ENCODE measurements around the gene CENPO. TPM values are rescaled to one million over a fixed set of nuclear protein-coding genes. Genes with fewer than 3 reads are reported as not detected.
"Not testable (repeated sequence)": the region's sequence is repeated elsewhere in the genome, so short reads cannot be mapped to it uniquely, and the experiment has no call there.

Gene CENPO
- total RNA-seq, 1 experiment from 2014 or later = 29.5 TPM

DNA sequence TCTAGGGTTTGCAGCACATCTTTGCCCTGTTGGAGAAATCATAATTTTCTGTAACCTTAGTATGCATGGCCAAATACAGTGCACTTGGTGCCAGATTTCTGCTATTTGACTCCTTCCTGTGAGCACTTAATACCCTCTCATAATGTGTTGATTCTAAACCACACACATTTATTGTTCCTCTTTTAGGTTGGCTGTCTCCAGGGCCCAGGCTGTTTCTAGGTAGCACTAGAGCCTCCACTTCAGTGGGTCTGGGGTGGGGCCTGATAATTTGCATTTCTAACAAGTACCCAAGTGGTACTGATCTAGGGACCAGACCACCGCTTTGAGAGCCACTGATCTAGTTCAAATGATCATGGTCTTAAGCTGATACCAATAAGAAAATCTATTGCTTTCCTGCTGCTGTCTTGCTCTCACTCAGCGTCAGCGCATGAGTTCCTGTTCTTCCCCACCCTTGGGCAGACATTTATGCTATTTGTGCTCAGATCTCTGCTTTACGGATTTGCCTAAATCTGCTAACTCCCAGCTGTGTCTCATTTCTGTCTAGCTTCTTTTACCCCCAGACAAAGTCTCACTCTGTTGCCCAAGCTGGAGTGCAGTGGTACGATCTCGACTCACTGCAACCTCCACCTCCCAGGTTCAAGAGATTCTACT, 7.4 kb upstream of the CENPO start:
- in situ Hi-C loops (cut with HindIII; ENCODE audit: low sequenced_read_pairs) = no loop called here
- no peak for DNase-seq (ENCODE audit: low spot score)

GRCh38 chr2:24787532-24787931, 5.7 kb upstream of the CENPO start:
- in situ Hi-C loops (cut with HindIII; ENCODE audit: low sequenced_read_pairs) = no loop called here
- DNase-seq (ENCODE audit: low spot score) = no peak

DNA sequence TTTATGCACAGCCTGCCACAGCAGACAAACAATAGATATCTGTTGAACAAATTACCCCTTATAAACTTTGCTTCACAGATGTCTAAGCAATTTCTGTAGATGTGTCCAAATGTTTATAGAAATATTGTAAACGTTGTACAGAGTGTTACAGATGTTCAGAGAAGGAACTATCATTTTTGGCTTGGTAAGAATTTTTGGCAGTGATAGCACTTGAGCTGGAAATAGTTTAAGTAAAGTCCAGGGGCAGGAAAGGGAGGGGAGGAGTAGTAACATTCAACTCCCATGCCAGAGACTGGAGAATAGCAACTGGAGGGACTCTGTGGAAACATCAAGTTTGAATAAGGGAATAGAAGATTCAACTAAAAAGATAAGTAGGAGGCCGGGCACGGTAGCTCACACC, 4.4 kb upstream of the CENPO start:
- DNase-seq (ENCODE audit: low spot score) = no peak
- in situ Hi-C loops (cut with HindIII; ENCODE audit: low sequenced_read_pairs) = no loop called here

GRCh38 chr2:24791452-24791851, 1.8 kb upstream of the CENPO start:
- in situ Hi-C loops (cut with HindIII; ENCODE audit: low sequenced_read_pairs) = no loop called here

DNA sequence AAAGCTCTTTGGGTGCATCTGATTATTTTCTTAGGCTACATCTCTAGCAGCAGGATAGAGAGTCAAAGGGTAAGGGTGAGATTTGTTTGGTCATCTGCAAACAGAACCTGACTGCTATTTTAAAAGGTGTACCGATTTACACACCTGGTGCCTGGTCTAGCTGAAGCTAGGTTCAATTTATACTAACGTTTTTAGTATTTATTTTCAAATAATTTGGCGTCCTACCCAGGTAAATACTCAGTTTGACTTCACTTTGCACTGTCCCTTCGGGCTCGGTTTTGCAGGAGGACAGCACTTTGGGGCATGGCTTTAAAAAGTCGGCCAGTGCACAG, 717 bp upstream of the CENPO start:
- no peak for DNase-seq (ENCODE audit: low spot score)
- in situ Hi-C loops (cut with HindIII; ENCODE audit: low sequenced_read_pairs) = no loop called here

More at GRCh38 chr2:24791452-24791851, 1.8 kb upstream of the CENPO start:
- no peak for DNase-seq (ENCODE audit: low spot score)

GRCh38 chr2:24793761-24794435, 673 bp downstream of the CENPO start:
- in situ Hi-C loops (cut with HindIII; ENCODE audit: low sequenced_read_pairs) = no loop called here
- DNase-seq (ENCODE audit: low spot score) = no peak

GRCh38 chr2:24797644-24798043, 4.4 kb downstream of the CENPO start:
- DNase-seq (ENCODE audit: low spot score) = no peak
- in situ Hi-C loops (cut with HindIII; ENCODE audit: low sequenced_read_pairs) = no loop called here

DNA sequence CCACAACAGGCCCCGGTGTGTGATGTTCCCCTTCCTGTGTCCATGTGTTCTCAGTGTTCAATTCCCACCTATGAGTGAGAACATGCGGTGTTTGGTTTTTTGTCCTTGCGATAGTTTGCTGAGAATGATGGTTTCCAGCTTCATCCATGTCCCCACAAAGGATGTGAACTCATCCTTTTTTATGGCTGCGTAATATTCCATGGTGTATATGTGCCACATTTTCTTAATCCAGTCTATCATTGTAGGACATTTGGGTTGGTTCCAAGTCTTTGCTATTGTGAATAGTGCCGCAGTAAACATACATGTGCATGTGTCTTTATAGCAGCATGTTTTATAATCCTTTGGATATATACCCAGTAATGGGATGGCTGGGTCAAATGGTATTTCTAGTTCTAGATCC, 7.3 kb downstream of the CENPO start:
- DNase-seq (ENCODE audit: low spot score); in situ Hi-C loops (cut with HindIII; ENCODE audit: low sequenced_read_pairs): not testable (repeated sequence)

- DNase-seq (ENCODE audit: low spot score); in situ Hi-C loops (cut with HindIII; ENCODE audit: low sequenced_read_pairs): not testable (repeated sequence)
Observed at GRCh38 chr2:24805811-24806660, 12.8 kb downstream of the CENPO start.

DNA sequence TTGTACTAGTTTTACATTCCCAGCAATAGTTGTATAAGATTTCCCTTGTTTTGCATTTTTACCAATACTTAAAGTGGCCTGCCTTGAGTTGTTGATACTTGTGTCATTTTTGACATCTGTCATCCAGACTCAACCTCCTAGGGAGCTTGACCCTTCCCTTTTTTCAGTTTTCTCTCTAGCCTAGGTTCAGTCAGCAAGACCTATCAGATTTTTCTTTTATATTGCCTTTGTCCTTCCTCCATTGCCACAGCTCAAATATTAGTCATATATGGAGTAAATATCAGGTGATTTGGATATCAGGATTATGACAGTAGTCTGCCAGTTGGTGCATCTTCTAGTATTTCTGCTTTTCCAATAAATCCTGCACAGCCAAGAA, 13.4 kb downstream of the CENPO start:
- in situ Hi-C loops (cut with HindIII; ENCODE audit: low sequenced_read_pairs) = no loop called here
- DNase-seq (ENCODE audit: low spot score) = no peak

DNA sequence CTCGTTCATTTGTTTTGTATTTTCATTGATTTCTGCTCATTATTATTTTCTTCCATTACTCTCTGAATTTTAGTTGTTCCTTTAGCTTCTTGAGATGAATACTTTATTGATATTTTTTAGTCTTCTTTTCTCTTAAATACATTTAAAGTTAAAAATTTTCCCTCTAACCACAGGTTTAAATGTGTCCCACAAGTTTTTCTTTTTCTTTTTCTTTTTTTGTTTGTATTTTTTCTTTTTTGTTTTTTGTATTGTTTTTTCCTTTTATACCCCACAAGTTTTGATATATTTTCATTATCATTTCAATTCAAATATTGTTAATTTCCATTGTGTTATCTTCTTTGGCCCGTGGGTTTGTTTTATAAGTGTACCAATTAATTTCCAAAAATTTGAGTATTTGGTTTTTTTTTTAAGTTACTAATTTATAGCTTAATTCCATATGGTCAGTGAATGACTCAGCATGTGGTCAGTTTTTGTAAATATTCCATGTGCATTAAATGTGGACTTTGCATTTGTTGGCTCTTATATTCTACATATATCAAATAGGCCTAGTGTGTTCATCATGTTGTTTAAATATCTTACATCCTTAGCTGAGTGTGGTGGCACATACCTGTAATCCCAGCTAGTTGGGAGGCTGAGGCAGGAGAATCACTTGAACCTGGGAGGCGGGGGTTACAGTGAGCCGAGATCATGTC, 16.2 kb downstream of the CENPO start:
- no peak for DNase-seq (ENCODE audit: low spot score)
- in situ Hi-C loops (cut with HindIII; ENCODE audit: low sequenced_read_pairs) = no loop called here

GRCh38 chr2:24813691-24814137, 20.5 kb downstream of the CENPO start:
- in situ Hi-C loops (cut with HindIII; ENCODE audit: low sequenced_read_pairs) = no loop called here
- no peak for DNase-seq (ENCODE audit: low spot score)

DNA sequence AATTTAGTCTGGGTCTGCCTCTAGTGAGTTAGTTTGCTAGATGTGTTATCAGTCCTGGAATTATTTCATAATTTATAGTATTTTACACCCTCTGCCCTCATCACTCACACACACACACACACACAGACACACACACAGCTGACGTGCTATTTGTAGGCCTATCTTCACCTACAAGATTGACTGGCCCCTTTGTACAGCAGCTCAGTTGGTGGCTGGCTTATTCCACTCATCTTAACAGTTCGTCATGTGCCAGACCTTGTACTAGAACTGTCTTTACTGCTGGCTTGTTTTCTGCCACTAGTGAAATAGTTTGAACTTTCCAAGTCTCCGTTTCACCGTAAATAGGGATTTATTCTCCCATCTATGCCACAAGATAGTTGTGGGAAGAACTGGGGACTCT, 21.3 kb downstream of the CENPO start:
- in situ Hi-C loops (cut with HindIII; ENCODE audit: low sequenced_read_pairs) = no loop called here

GRCh38 chr2:24815171-24815570, 21.9 kb downstream of the CENPO start:
- DNase-seq (ENCODE audit: low spot score) = no peak
- in situ Hi-C loops (cut with HindIII; ENCODE audit: low sequenced_read_pairs) = no loop called here

More for the DNA sequence above, 21.3 kb downstream of the CENPO start:
- no peak for DNase-seq (ENCODE audit: low spot score)

DNA sequence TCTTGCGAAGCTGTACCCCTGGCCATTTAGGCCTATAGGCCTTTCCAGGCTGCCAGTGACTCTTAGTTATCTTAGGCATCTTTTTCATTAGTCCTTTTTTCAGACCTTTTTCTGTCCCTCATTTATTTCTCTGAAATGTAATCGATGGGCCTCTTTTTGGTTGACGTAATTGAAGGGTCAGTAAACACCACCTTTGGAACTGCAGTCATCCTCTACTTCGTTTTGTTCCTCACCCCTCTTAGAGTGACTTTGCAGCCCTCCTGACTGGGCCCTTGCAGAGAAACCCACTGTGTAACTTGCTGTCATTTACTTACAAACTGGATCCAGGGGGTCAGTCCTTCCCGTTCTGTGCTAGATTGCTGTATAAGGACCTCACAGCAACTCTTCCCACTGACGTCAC, 23.2 kb downstream of the CENPO start:
- in situ Hi-C loops (cut with HindIII; ENCODE audit: low sequenced_read_pairs) = no loop called here
- no peak for DNase-seq (ENCODE audit: low spot score)

DNA sequence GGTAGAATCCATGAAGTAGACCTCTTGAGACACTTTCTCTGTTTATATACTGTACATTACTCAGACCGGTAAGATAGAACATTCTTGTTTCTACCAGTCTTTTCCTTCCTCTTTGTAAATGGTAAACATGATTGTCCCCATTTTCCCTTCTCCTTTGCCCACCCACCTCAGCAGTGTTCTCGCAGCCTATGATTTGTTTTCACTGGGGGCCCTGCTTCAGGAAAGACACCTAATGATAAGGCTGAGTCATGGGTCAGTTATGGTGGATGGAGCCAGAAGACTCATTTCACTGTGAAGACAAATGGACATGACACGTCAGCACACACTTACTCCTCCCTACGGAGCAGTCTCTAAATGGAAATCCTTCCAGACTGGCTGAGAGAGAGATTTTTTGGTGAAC, 23.7 kb downstream of the CENPO start:
- DNase-seq (ENCODE audit: low spot score) = no peak
- in situ Hi-C loops (cut with HindIII; ENCODE audit: low sequenced_read_pairs) = no loop called here

DNA sequence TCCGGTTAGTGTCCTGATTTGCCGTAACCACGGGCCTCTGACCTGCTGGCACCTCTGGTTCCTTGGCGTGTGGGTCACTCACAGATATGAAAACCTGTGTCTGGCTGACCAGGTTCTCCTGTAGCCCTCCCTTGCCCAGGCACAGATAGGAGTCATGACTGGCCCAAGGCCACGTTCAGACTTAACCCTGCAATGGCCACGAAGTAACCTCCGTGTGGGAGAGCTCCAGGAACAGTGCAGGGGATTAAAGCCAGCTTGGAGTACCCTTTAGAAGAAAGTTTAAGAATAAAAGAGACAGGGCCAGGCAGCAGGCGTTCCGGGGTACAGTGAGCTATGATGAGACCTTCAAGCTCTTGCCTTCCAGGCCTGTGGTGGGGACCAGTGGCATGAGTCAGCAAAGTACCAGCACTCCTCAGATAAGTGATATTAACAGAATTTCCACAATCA, 25.5 kb downstream of the CENPO start:
- in situ Hi-C loops (cut with HindIII; ENCODE audit: low sequenced_read_pairs) = no loop called here
- DNase-seq (ENCODE audit: low spot score) = no peak

DNA sequence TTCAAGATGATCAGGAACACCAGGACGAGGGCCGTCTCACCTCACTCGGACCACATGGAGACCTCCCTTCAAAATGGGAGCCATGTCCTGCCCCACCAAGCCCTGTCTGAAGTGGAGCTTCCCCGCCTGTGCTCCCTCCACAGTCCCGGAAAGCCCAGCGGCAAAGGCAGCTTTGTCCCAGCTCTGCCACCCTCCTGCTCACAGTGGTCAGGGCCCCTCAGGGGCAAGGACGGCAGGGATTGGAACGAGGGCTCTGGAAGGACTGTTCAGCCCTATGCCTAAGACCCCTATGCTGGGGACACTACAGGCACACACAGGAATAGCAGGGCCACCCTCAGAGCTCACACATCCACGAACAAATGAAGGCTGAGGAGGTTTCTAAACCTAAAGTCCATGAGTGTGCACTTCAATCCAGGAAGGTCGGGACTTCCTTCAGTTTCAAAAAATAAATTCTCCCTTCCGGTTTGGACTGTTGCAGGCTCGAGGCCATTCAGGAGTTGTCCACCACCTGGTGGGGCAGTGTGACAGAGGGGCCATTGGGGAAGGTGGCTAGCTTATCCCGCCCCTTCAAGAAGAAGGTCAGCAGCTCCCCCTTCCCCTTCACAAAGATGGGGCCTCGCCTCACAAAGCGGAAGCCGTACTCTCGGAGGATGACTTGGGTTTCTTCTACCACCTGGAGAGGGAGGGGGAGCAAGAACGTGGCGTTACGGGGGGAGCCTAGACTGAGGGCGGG, 26.4 kb downstream of the CENPO start:
- in situ Hi-C loops (cut with HindIII; ENCODE audit: low sequenced_read_pairs) = no loop called here
- DNase-seq (ENCODE audit: low spot score) = no peak

DNA sequence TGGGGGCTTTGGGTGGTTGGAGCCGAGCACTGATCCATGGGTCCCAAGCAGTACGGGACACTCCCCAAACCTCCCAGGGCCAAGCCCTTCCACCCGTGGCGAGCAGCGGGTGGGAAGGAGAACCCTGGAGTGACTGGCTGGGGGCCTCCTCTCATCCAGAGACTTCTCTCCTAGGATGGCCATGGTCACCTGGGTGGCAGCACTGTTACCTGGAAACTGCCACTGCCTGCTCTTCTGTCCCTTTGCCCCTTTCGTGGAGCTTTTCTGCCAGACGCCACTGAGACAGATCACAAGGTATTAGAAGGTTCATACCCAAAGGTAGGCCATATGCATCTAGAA, 26.9 kb downstream of the CENPO start:
- in situ Hi-C loops (cut with HindIII; ENCODE audit: low sequenced_read_pairs) = no loop called here
- no peak for DNase-seq (ENCODE audit: low spot score)

Measured in G401 (cell line).